SK-N-SH treated with all-trans-retinoic acid at 6 μM for 48 hours (cell line): Measurements from ENCODE around the gene ARL17B.
A peak's percentile ranks its signal among the peaks of the same experiment; 100 is the strongest.
"Not testable (repeated sequence)": the region's sequence is repeated elsewhere in the genome, so short reads cannot be mapped to it uniquely, and the experiment has no call there.

Experiments used
- ATAC-seq: fragments of 200-7000 bp; cut with Tn5 transposase; 3 replicates; pipeline ENCODE4 v1.9.1; 2020; ENCODE audit warnings: mild to moderate bottlenecking, moderate library complexity
- ARNTL ChIP-seq: fragments of 450-650 bp; formaldehyde crosslinking; IDR thresholded peaks from 2 replicates; pipeline ENCODE4 v1.5.0; 2020; ENCODE audit warnings: low read depth, mild to moderate bottlenecking, moderate library complexity, borderline replicate concordance
- BACH2 ChIP-seq: fragments of 250-450 bp; sonication (Bioruptor Pico); IDR thresholded peaks from 2 replicates; pipeline ENCODE4 v1.9.0; 2021; ENCODE audit warnings: mild to moderate bottlenecking, borderline replicate concordance
- CSDC2 ChIP-seq: fragments of 250-450 bp; sonication (Bioruptor Pico); IDR thresholded peaks from 2 replicates; pipeline ENCODE4 v1.5.0; 2020; ENCODE audit warnings: mild to moderate bottlenecking, moderate library complexity
- ESRRG ChIP-seq: fragments of 250-450 bp; sonication (Bioruptor Pico); IDR thresholded peaks from 2 replicates; pipeline ENCODE4 v1.6.1; 2021; ENCODE audit warnings: mild to moderate bottlenecking
- GLIS3 ChIP-seq: fragments of 250-450 bp; sonication (Bioruptor Pico); IDR thresholded peaks from 2 replicates; pipeline ENCODE4 v1.5.0; 2020; ENCODE audit warnings: mild to moderate bottlenecking, moderate library complexity
- ISL1 ChIP-seq: fragments of 250-450 bp; sonication (Bioruptor Pico); IDR thresholded peaks from 2 replicates; pipeline ENCODE4 v2.1.2; 2022; ENCODE audit warnings: mild to moderate bottlenecking, moderate library complexity
- OSR1 ChIP-seq: fragments of 250-450 bp; sonication (Bioruptor Pico); IDR thresholded peaks from 2 replicates; pipeline ENCODE4 v1.8.0; 2022; ENCODE audit warnings: moderate library complexity, mild to moderate bottlenecking, inconsistent platforms
- PATZ1 ChIP-seq: fragments of 250-450 bp; sonication (Bioruptor Pico); IDR thresholded peaks from 2 replicates; pipeline ENCODE4 v1.8.0; 2020; ENCODE audit warnings: mild to moderate bottlenecking, moderate library complexity, borderline replicate concordance
- PPARA ChIP-seq: fragments of 250-450 bp; sonication (Bioruptor Pico); IDR thresholded peaks from 2 replicates; pipeline ENCODE4 v1.5.0; 2020; ENCODE audit warnings: mild to moderate bottlenecking, borderline replicate concordance
- TCF4 ChIP-seq: fragments of 250-450 bp; sonication (Bioruptor Pico); IDR thresholded peaks from 2 replicates; pipeline ENCODE4 v1.8.0; 2021; ENCODE audit warnings: mild to moderate bottlenecking, moderate library complexity, borderline replicate concordance
- TOX ChIP-seq: fragments of 250-450 bp; sonication (Bioruptor Pico); IDR thresholded peaks from 2 replicates; pipeline ENCODE4 v1.8.0; 2021; ENCODE audit warnings: mild to moderate bottlenecking, moderate library complexity, borderline replicate concordance
- ZC3H10 ChIP-seq: fragments of 250-450 bp; sonication (Bioruptor Pico); IDR thresholded peaks from 2 replicates; pipeline ENCODE4 v1.5.1; 2021; ENCODE audit warnings: mild to moderate bottlenecking, moderate library complexity
- ZFP3 ChIP-seq: fragments of 250-450 bp; sonication (Bioruptor Pico); IDR thresholded peaks from 2 replicates; pipeline ENCODE4 v1.5.0; 2020; ENCODE audit warnings: mild to moderate bottlenecking, moderate library complexity
- ZFP30 ChIP-seq: fragments of 450-650 bp; formaldehyde crosslinking; IDR thresholded peaks from 2 replicates; pipeline ENCODE4 v1.5.0; 2022; ENCODE audit warnings: mild to moderate bottlenecking, moderate library complexity
- ZNF565 ChIP-seq: fragments of 450-650 bp; formaldehyde crosslinking; conservative IDR thresholded peaks from 2 replicates; pipeline ENCODE4 v1.5.0; 2020; ENCODE audit warnings: low read depth, mild to moderate bottlenecking, moderate library complexity
- ZNF70 ChIP-seq: fragments of 450-650 bp; formaldehyde crosslinking; IDR thresholded peaks from 2 replicates; pipeline ENCODE4 v1.5.0; 2020; ENCODE audit warnings: mild to moderate bottlenecking, moderate library complexity
- TF ChIP-seq, protein P1 (sequence below): fragments of 250-450 bp; sonication (Bioruptor Pico); IDR thresholded peaks from 2 replicates; pipeline ENCODE4 v1.5.1; 2021; ENCODE audit warnings: mild to moderate bottlenecking, moderate library complexity
- TF ChIP-seq, protein P2 (sequence below): fragments of 250-450 bp; sonication (Bioruptor Pico); IDR thresholded peaks from 2 replicates; pipeline ENCODE4 v1.5.0; 2020; ENCODE audit warnings: mild to moderate bottlenecking, moderate library complexity

ARL17B gene

GRCh38 chr17:46287587-46287986 lies 74.0 kb downstream of the ARL17B start:
- not testable (repeated sequence) for ATAC-seq

DNA sequence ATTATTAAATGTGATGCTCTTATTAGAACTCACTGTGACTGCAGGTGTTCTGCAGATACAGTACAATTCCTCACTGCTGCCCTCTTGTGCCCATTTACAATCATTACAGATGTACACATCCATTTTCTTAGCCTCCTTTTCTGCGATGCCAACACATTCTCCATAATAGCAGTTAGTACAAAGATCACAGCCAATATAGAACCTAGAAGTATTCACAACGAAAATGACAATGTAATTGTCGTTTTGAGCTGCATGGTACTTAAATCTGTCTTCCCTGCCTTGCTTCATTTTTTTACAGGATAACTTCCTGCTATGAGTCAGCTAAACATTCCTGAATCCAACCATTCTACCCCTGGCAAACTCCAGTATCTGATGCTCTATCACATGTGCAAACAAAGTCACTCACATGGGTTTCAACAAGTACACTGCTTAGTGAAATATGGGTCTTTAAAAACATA lies 74.8 kb downstream of the ARL17B start:
- peak; percentile 94 for ATAC-seq
- 0 out of 2 replicates have a peak, but pooled peaks have one; percentile 31 for TF ChIP-seq GLIS3 (CRISPR knock-in tag)
- TF ChIP-seq ZNF70 (CRISPR knock-in tag) = peak; percentile 36; the same call in 1 of the 2 replicates

- ATAC-seq = not testable (repeated sequence)
Observed at GRCh38 chr17:46285500-46285899, 76.1 kb downstream of the ARL17B start.

DNA sequence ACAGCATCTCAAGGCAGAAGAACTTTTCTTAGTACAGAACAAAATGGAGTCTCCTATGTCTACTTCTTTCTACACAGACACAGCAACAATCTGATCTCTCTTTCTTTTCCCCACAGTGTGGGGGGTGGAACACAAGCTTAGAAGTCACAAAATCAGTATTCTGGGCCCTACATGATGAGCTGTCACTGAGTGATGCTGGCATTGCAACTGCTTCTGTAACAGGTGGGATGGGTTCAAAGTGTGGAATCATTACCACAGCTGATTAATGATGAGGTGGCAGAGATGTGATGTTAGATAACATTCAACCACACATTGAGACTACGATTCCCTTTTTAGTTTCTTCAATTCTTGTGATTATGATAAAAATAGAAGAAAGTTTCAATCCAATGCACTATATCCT lies 77.1 kb downstream of the ARL17B start:
- not testable (repeated sequence) for ATAC-seq

DNA sequence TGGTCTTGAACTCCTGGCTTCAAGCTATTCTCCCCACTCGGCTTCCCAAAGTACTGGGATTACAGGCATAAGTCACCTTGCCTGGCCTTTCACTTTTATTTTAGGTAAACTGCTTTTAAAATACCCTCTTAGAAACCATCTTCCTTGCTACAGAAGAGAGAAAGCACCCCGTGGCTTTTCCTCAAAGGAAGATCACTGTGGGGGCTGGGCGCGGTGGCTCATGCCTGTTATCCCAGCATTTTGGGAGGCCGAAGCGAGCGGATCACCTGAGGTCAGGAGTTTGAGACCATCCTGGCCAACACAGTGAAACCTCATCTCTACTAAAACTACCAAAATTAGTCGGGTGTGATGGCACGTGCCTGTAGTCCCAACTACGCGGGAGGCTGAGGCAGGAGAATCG lies 78.9 kb downstream of the ARL17B start:
- ATAC-seq = not testable (repeated sequence)

DNA sequence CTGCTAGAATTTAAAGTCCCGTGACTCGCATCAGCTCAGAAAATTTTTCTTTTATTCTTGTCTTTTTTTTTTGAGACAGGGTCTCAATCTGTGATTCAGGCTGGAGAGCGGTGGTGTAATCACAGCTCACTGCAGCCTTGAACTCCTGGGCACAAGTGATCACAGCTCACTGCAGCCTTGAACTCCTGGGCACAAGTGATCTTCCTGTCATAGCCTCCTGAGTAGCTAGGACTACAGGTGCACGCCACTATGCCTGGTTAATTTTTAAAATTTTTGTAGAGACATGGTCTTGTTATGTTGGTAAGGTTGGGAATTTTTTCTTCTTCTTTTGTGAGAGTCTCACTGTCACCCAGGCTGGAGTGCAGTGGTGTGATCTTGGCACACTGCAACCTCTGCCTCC lies 80.2 kb downstream of the ARL17B start:
- not testable (repeated sequence) for ATAC-seq

GRCh38 chr17:46276728-46277479 lies 84.7 kb downstream of the ARL17B start:
- ATAC-seq = not testable (repeated sequence)

- TF ChIP-seq ARNTL (no peak), PATZ1 (CRISPR knock-in tag) (no peak), ISL1 (no peak)
- no peak for ATAC-seq
Observed at GRCh38 chr17:46274238-46274637, 87.3 kb downstream of the ARL17B start.

DNA sequence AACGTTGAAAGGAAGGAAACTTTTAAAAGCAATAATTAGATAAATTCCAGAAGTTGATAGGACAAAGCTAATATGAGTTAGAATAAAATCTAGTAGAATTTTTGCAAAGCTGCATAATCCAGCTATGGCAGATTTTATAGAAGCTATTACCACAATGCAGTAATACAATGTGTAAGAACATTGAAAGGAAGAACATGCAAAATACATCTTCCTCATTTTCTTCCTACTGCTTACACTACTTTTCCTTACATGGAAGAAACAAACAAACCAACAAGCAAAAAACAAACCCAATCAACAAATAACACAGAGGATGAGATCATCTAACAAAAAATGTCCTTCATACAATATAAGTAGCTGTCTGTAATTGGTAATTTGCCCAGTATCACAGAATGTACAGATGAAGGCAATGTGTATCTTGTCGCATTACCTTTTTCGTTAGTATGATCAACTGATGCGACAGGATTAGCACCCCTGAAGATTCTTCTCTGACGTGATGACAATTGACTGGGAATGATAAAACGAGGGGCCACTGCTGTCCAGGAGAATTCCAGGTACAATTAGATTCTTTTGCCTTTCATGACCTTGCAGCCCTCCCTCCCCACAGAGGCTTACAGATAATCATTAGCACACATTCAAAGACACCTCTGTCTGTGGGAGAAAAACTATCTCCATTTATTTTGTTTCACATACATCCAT lies 87.9 kb downstream of the ARL17B start:
- no peak for ATAC-seq
- TF ChIP-seq ESRRG = no peak
- TF ChIP-seq TCF4 (CRISPR knock-in tag) = no peak
- TF ChIP-seq ZC3H10 (CRISPR knock-in tag) = no peak
- TF ChIP-seq OSR1 (CRISPR knock-in tag) = no peak
- TF ChIP-seq PPARA (CRISPR knock-in tag) = no peak
- TF ChIP-seq TOX = no peak
- no peak for TF ChIP-seq ARNTL
- no peak for TF ChIP-seq BACH2 (CRISPR knock-in tag)
- no peak for TF ChIP-seq ZNF70 (CRISPR knock-in tag)
- TF ChIP-seq CSDC2 (CRISPR knock-in tag) = no peak
- no peak for TF ChIP-seq ZNF565 (CRISPR knock-in tag)
- TF ChIP-seq, protein P1, sequence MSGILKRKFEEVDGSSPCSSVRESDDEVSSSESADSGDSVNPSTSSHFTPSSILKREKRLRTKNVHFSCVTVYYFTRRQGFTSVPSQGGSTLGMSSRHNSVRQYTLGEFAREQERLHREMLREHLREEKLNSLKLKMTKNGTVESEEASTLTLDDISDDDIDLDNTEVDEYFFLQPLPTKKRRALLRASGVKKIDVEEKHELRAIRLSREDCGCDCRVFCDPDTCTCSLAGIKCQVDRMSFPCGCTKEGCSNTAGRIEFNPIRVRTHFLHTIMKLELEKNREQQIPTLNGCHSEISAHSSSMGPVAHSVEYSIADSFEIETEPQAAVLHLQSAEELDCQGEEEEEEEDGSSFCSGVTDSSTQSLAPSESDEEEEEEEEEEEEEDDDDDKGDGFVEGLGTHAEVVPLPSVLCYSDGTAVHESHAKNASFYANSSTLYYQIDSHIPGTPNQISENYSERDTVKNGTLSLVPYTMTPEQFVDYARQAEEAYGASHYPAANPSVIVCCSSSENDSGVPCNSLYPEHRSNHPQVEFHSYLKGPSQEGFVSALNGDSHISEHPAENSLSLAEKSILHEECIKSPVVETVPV = no peak
- TF ChIP-seq ZFP30 (CRISPR knock-in tag) = no peak
- no peak for TF ChIP-seq PATZ1 (CRISPR knock-in tag)
- TF ChIP-seq, protein P2, sequence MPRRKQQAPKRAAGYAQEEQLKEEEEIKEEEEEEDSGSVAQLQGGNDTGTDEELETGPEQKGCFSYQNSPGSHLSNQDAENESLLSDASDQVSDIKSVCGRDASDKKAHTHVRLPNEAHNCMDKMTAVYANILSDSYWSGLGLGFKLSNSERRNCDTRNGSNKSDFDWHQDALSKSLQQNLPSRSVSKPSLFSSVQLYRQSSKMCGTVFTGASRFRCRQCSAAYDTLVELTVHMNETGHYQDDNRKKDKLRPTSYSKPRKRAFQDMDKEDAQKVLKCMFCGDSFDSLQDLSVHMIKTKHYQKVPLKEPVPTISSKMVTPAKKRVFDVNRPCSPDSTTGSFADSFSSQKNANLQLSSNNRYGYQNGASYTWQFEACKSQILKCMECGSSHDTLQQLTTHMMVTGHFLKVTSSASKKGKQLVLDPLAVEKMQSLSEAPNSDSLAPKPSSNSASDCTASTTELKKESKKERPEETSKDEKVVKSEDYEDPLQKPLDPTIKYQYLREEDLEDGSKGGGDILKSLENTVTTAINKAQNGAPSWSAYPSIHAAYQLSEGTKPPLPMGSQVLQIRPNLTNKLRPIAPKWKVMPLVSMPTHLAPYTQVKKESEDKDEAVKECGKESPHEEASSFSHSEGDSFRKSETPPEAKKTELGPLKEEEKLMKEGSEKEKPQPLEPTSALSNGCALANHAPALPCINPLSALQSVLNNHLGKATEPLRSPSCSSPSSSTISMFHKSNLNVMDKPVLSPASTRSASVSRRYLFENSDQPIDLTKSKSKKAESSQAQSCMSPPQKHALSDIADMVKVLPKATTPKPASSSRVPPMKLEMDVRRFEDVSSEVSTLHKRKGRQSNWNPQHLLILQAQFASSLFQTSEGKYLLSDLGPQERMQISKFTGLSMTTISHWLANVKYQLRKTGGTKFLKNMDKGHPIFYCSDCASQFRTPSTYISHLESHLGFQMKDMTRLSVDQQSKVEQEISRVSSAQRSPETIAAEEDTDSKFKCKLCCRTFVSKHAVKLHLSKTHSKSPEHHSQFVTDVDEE (CRISPR knock-in tag) = no peak
- no peak for TF ChIP-seq ISL1
- TF ChIP-seq ZFP3 (CRISPR knock-in tag) = no peak
